GM21619 (cell line): ENCODE measurements around the gene SPIN1.

ENCODE experiments used
- ATAC-seq: cut with Tn5 transposase; IDR thresholded peaks from one replicate; pipeline ENCODE4 v1.9.1; 2021; ENCODE audit not compliant: unreplicated experiment

Gene SPIN1

DNA sequence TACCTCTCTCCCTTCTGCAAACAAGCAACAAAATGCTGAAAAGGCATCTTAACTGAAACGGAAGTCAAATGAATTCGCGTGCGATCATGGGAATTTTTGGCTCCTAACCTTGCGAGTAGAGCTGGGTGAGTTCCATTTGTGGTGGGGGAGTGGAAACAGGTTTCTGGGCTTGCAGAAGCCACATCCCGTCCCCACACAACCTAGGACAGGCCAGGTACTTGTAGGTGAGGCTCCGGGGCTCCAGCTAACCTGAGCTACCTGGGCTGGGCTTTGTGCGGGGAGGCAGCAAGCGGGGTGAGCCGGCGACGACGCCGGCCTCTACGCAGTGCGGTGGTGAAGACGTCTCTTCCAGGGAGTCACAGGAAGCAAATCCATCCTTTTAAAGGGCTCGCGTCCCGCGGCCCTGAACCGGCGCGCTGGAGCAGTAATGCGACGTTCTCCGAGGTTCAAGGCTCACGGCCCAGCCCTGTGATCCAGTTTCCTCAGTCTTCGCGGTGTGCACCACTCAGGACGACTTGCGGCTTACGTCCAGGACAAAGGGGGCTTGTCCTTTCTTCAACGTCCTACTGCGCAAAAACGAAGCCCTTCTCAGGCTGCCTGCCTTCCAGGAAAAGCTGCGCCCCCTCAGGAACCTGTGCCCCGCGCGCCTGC lies 567 bp upstream of the SPIN1 start:
- ATAC-seq = peak; percentile 11

GRCh38 chr9:88388886-88389605 lies 802 bp downstream of the SPIN1 start:
- peak; percentile 30 for ATAC-seq

DNA sequence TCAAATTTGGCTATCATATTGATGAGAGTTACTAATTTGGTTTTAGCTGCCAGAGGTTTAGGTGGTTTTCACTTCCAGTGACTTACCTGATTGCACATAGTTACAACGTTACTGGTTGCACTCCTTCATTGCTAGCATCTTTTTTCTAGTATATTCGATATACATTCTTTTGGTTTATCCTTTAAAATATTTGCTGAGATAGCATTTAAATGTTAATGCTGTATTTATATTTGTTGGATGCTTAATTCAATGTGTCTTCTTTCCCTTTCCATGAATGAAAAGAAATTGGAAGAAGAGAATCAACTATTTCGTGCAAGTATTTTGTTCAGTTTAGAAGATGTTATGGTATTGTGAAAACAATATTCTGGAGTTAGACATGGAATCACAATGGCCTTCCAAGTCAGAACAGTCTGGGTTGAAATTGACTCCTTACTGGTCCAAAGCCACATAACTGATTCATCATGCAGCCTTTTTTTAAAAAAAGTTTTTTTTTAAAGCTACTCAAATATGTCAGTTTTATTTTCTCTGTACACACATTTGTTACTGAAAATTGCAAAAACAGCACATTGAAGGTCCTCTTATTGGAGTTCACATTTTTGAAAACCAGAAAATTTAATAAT lies 2.2 kb downstream of the SPIN1 start:
- ATAC-seq = no peak

DNA sequence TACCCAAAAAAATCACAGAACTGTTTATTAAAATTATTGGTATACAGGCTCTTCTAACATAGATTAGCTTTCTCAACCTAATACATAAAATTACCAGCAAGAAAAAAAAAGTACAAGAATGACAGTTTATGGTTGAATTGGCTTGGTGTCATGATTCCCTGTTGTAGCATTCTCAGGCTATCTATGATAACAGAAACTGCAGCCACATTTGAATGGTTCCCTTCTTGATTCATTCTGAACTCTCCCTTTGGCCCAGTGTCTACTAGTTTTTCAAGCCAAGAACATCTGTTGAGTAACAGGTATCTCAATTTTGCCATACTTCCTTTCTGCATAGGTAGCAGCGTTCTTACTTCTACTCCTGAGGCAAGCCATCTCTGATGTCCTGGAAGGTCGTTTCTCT lies 3.0 kb downstream of the SPIN1 start:
- ATAC-seq = no peak

GRCh38 chr9:88391921-88392320 lies 3.7 kb downstream of the SPIN1 start:
- ATAC-seq = no peak

- no peak for ATAC-seq
These were observed 4.3 kb downstream of the SPIN1 start for GRCh38 chr9:88392549-88392948.

GRCh38 chr9:88396836-88397577 lies 8.8 kb downstream of the SPIN1 start:
- no peak for ATAC-seq

- no peak for ATAC-seq
These were observed 9.8 kb downstream of the SPIN1 start for GRCh38 chr9:88398016-88398415.

DNA sequence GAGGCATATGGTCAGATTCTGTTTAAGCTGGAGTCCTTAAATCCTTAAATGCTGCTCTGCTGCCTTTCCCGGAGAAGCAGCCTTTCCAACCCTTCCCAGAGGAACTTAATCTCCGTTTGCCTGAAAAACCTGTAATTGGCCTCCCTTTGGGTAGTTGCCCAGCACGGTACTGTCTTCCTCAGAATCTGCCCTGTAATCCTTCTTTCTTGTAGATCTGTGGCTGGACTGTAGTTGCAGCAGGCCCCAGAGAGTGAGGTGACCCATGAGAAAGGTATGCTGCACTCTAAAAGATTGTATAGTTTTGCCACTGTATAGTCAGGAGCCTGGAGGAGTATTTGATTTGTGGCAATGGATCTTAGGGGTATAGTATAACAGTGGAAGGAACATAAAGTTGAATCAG lies 11.7 kb downstream of the SPIN1 start:
- ATAC-seq = no peak

DNA sequence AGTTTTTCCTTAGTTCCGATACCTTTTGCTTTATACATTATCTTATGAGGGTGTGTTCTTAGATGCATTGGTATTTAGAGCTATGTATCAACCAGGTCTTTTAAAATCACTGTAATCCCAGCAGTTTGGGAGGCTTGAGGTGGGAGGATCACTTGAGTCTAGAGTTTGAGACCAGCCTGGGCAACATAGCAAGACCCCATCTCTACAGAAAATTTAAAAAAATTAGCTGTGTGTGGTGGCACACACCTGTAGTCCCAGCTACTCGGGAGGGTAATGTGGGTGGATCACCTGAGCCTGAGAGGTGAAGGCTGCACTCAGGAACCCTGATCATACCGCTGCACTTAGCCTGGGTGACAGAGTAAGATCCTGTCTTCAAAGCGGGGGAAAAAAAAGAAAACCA lies 15.1 kb downstream of the SPIN1 start:
- ATAC-seq = no peak

DNA sequence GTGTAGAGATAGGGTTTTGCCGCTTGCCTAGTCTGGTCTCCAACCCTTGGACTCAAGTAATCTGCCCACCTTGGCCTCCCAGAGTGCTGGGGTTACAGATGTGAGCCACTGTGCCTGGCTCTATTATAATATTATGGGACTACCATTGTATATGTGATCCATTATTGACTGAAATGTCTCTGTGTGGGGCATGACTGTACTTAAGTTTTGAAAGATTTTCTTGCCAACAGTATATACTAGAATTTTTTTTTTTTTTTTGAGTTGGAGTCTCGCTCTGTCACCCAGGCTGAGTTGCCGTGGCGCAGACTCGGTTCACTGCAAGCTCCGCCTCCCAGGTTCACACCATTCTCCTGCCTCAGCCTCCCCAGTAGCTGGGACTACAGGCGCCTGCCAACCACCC lies 17.8 kb downstream of the SPIN1 start:
- ATAC-seq = no peak

DNA sequence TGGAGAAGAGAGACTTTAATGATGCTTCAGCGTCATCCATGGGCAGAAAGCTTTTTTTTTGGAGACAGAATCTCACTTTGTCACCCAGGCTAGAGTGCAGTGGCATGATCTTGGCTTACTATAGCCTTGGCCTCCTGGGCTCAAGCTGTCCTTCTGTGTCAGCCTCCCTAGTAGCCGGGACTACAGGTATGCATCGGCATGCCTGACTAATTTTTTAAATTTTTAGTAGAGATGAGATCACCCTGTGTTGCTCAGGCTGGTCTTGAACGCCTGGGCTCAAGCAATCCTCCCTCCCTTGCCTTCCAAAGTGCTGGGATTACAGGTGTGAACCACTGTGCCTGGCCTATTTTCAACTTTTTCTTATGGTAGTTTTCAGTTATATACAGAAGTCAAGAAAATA lies 23.2 kb downstream of the SPIN1 start:
- ATAC-seq = no peak

GRCh38 chr9:88414298-88414697 lies 26.1 kb downstream of the SPIN1 start:
- no peak for ATAC-seq

- no peak for ATAC-seq
These were observed 29.8 kb downstream of the SPIN1 start for GRCh38 chr9:88418025-88418424.

DNA sequence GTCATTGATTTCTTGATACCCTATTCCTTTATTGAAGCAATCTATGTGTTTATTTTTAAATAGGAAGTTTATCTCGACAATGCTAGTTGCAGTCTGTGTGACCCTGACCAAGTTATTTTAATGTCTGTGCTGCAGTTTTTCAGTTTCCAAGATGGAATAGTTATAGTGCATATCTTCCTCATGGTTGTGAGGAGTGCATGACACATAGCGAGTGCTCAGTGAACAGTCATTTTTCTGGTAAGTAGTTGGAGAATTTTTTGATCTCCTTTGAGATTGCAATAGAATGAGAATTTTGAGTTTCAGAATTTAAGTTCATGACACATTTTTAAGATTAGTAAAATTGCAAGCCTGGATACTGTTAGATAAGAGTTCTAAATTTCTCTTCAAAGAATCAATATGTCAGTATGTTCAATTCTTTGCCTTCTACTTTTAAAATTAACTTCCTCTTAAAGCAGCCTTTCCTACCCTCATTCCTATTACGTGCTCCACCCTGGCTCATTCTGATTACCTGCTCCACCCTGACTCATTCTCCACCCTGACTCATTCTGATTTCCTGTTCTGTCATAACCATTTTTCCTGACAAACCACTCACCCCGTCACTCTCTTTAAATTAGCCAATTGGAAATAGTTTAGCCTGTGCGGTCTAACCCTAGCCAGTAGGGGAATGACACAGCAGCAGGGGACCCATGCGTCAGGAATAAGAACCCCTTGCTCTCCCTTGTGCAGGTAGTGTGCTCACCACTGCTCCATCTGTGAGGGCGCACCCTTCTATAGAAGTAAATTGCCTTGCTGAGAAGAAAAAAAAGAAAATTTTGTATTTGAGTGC lies 30.7 kb downstream of the SPIN1 start:
- no peak for ATAC-seq

GRCh38 chr9:88420227-88420626 lies 32.0 kb downstream of the SPIN1 start:
- ATAC-seq = no peak

- no peak for ATAC-seq
These were observed 33.1 kb downstream of the SPIN1 start for GRCh38 chr9:88421348-88421747.

DNA sequence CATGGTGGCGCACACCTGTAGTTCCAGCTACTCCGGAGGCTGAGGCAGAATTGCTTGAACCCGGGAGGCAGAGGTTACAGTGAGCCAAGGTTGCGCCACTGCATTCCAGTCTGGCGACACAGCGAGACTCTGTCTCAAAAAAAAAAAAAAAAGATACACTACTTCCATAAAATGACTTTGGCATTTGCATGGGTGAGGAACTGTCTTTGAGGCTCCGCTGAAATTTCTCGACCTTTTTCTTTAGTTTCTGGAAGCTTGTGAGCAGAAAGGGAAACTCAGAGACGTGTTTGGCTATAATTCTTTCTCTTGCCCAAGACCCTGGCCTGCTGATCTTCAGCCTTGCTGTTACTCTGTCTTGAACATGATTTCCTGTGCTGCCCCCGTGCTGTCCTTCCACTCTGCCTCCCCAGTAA lies 37.3 kb downstream of the SPIN1 start:
- ATAC-seq = no peak

DNA sequence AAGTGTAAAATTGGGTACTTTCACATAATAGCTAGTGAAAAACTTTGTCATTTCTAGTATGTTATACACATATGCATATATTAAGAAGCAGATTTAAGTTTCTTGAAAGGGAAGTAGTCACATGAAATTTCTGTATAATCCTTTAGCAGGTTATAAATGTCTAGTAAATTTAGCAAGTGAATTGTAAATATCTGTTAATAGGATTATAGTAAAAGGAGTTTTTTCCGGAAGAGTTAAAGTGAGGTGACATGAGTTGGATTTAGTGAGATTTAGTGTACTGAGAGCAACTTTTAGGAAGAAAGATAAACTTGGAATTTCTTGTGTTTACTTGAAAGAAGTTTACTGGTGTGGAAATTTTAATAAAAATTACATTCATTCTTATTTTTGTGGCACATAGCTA lies 38.4 kb downstream of the SPIN1 start:
- no peak for ATAC-seq

GRCh38 chr9:88429595-88430430 lies 41.6 kb downstream of the SPIN1 start:
- no peak for ATAC-seq
